ENCODE measurements around the gene B3GNT9. TPM values are rescaled to one million over a fixed set of nuclear protein-coding genes. Genes with fewer than 3 reads are reported as not detected.

B3GNT9 gene
- total RNA-seq, 4 donors from 2014 or later = 17.4 to 26.1 (median 19.2) TPM

DNA sequence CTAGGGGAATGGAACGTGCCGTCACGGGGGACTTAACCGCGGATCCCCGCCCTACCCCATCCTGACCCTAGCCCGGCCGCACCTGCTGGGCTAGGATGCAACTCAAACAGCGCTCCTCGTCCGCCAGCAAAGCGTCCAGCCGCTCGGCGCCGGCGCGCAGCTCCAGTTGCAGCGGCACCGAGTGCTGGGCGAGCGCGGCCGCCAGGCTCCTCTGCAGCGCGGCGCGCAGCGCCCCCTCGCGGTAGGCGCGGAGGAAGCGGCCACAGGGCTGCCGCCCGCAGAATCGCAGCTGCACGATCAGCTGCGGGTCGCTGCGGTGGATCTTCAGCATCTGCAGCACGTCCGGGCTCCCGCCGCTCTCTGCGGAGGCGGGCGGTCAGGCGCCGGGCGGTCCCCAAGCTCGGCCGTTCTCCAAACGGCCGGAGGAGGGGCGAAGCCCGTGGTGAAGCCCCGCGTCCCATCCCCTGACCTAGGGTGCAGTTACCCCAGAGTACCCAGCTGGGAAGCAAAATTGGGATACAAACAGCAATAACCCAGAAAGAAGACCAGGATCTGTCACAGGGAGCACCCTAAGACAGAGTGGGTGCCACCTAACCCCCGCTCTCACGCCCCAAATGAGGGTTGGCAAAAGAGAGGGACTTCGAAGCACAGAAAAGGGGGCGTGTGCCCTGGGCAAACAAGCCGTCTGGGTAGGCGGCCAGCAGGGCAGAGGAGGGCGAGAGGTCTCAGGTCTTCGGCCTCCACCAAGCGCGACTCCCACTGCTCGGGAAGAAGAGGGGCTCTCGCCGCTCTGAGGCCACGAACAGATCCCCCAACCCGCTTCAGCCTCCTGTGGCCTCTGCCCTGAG lies 4.7 kb upstream of the B3GNT9 start:
- no peak overlapping the region for H3K27ac ChIP-seq (replicated peaks in 1 of 4)
- intact Hi-C loops (cut with DNase I) = loop anchor here (1.0 to 5.0 kb wide), 3 partner anchors 138 to 258 kb away; no protein-coding TSS in a partner anchor
- peak overlapping the region; percentile 25 to 40 (median 32) for H3K4me3 ChIP-seq
- no peak for DNase-seq (ENCODE audit: extremely low spot score)
- peaks cover 32 to 48% (median 44%) of the 10 kb centered on the region in 4 donors for H3K4me1 ChIP-seq
- H3K9me3 ChIP-seq = no peaks in the 10 kb centered on the region
- H3K36me3 ChIP-seq = no peaks in the 10 kb centered on the region
- H3K27me3 ChIP-seq = no peaks in the 10 kb centered on the region
- no peak for TF ChIP-seq EP300 (IDR thresholded peaks at IDR 0.05)
- peak in 1 of 2 donors; percentile 19 for TF ChIP-seq POLR2AphosphoS5 (IDR thresholded peaks at IDR 0.05)
- TF ChIP-seq CTCF (IDR thresholded peaks at IDR 0.05) = peak; percentile 98 to 99 (median 98)
- 48% methylated on average over 14 of the region's 74 CpGs for WGBS

- Histone ChIP-seq H3K27me3 (no peaks in the 10 kb centered on the region), H3K36me3 (peaks cover 0 to 2% (median 0%) of the 10 kb centered on the region in 4 donors), H3K9me3 (no peaks in the 10 kb centered on the region), H3K27ac (replicated peaks in 1 of 4) (no peak overlapping the region), H3K4me3 (peak overlapping the region; percentile 25 to 40 (median 32)), H3K4me1 (peaks cover 28 to 49% (median 46%) of the 10 kb centered on the region in 4 donors)
- TF ChIP-seq EP300 (IDR thresholded peaks at IDR 0.05) = no peak
- no peak for TF ChIP-seq POLR2A (IDR thresholded peaks at IDR 0.05; ENCODE audit: low read depth)
- TF ChIP-seq POLR2AphosphoS5 (IDR thresholded peaks at IDR 0.05) = no peak
- TF ChIP-seq CTCF (IDR thresholded peaks at IDR 0.05) = no peak
- no peak for DNase-seq (ENCODE audit: extremely low spot score)
- WGBS = no CpG with 5 or more reads among the region's 61 CpGs
- intact Hi-C loops (cut with DNase I) = loop anchor here (5.0 kb wide), 2 partner anchors 137 to 257 kb away; no protein-coding TSS in a partner anchor
Measured at GRCh38 chr16:67154578-67155294, 3.9 kb upstream of the B3GNT9 start.

- Histone ChIP-seq H3K4me1 (peaks cover 20 to 50% (median 37%) of the 10 kb centered on the region in 4 donors), H3K27ac (replicated peaks in 1 of 4) (peak overlapping the region; percentile 91 to 95 (median 94)), H3K36me3 (peaks cover 7 to 34% (median 25%) of the 10 kb centered on the region in 4 donors), H3K27me3 (no peaks in the 10 kb centered on the region), H3K4me3 (peak overlapping the region; percentile 71 to 83 (median 76)), H3K9me3 (no peaks in the 10 kb centered on the region)
- intact Hi-C loops (cut with DNase I) = no loop called here
- 59% methylated on average over 8 of the region's 8 CpGs for WGBS
- no peak for TF ChIP-seq POLR2AphosphoS5 (IDR thresholded peaks at IDR 0.05)
- no peak for TF ChIP-seq CTCF (IDR thresholded peaks at IDR 0.05)
- TF ChIP-seq EP300 (IDR thresholded peaks at IDR 0.05) = no peak
- no peak for TF ChIP-seq POLR2A (IDR thresholded peaks at IDR 0.05; ENCODE audit: low read depth)
- no peak for DNase-seq (ENCODE audit: extremely low spot score)
Measured at GRCh38 chr16:67151431-67152097, 766 bp upstream of the B3GNT9 start.

DNA sequence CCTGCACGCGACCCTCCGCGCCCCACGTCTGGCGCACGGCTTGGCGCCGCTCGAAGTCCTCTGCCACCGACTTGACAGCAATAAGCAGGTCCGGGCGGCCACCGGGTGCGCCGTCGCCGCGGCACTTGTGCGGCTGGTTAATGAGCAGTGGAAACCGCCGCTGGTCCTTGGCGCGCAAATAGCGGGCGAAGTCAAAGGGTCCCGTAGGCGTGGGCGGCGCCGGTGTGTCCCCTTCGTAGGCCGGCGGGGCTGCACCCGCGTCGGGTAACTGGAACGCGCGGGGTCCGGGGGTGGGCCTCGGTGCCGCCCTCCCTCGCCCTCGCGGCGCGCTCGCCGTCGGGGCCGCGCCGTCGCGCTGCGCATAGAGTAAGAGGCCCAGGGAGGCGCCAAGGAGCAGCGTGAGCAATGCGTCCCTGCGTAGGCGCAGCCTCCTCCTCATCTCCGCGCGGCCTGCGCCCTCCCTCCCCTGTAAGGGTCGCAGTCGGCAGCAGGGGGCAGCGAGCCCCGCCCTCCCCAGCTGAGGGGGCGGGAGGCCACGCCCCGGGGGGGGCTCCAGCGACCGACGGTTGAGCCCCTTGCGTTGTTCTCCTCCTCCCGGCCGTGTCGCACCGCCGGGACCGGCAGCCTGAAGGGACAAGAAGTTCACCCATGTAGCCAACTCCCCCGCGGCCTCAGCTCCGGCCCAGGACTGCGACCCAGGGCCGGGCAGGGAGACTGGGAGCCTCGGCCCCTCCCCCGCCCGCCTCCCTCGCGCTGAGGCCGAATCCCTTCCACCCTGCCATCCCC lies 558 bp downstream of the B3GNT9 start:
- H3K4me3 ChIP-seq = peak overlapping the region; percentile 71 to 83 (median 76)
- 18% methylated on average over 20 of the region's 94 CpGs for WGBS
- H3K9me3 ChIP-seq = no peaks in the 10 kb centered on the region
- H3K27me3 ChIP-seq = no peaks in the 10 kb centered on the region
- peak in 1 of 2 donors; percentile 20 for TF ChIP-seq POLR2AphosphoS5 (IDR thresholded peaks at IDR 0.05)
- TF ChIP-seq CTCF (IDR thresholded peaks at IDR 0.05) = peak in 2 of 3 experiments; percentile 4 to 8
- TF ChIP-seq EP300 (IDR thresholded peaks at IDR 0.05) = no peak
- DNase-seq (ENCODE audit: extremely low spot score) = no peak
- peaks cover 14 to 42% (median 31%) of the 10 kb centered on the region in 4 donors for H3K4me1 ChIP-seq
- peaks cover 20 to 47% (median 38%) of the 10 kb centered on the region in 4 donors for H3K36me3 ChIP-seq
- peak overlapping the region; percentile 91 to 95 (median 94) for H3K27ac ChIP-seq (replicated peaks in 1 of 4)
- intact Hi-C loops (cut with DNase I) = no loop called here
